Prostate gland (tissue), 2 donors: Measurements from ENCODE around the gene PRKCD. TPM values are rescaled to one million over a fixed set of nuclear protein-coding genes. Genes with fewer than 3 reads are reported as not detected.

Experiments used
- DNase-seq: peaks from one replicate; pipeline ENCODE4 v3.0.0-alpha.2; 2019; ENCODE audit warnings: low spot score
- H3K27ac ChIP-seq, 2 donors: fragments of 200-600 bp; sonication (generic); 2 replicates each; pipeline ENCODE4 v1.5.1; 2017 to 2019
- H3K27me3 ChIP-seq: fragments of 200-600 bp; sonication (generic); replicated peaks from 2 replicates; pipeline ENCODE4 v1.5.1; 2019; ENCODE audit not compliant: insufficient read depth
- H3K36me3 ChIP-seq, 2 donors: fragments of 200-600 bp; sonication (generic); 1 replicate in 1 of 2; 2 replicates in 1 of 2; pipeline versions ENCODE4 v1.5.1 to v1.8.1; 2017 to 2019
- H3K4me1 ChIP-seq: fragments of 200-600 bp; sonication (generic); replicated peaks from 2 replicates; pipeline ENCODE4 v1.5.1; 2019
- H3K4me3 ChIP-seq, 2 donors: fragments of 200-600 bp; sonication (generic); 2 replicates each; pipeline ENCODE4 v1.5.1; 2017 to 2019
- H3K9me3 ChIP-seq: fragments of 200-600 bp; sonication (generic); 2 replicates; pipeline ENCODE4 v1.5.1; 2017
- POLR2A ChIP-seq: fragments of 450-650 bp; IDR thresholded peaks from one replicate; pipeline ENCODE4 v1.6.1; 2016; ENCODE audit warnings: antibody characterized with exemption, mild to moderate bottlenecking
- POLR2AphosphoS5 ChIP-seq: sonication (generic); formaldehyde crosslinking; IDR thresholded peaks from one replicate; pipeline ENCODE4 v1.6.1; 2017; ENCODE audit warnings: antibody characterized with exemption
- WGBS: methylation state at CpG from one replicate; pipeline ENCODE4 v1.1.5; 2018; 5-methylcytosine and 5-hydroxymethylcytosine counted together
- intact Hi-C: fragments of 100-400 bp; cut with DNase I; formaldehyde crosslinking; loops from one replicate; pipeline ENCODE4 v1.14.2; 2022
- total RNA-seq, 2 donors: library from RNA; depleted of rRNA; stranded (reverse); fragments of >200 nt; gene quantifications; one replicate each; pipeline ENCODE4 v1.1.0, GENCODE V29; 2016
- TF ChIP-seq, protein P1 (sequence below), 4 experiments: fragments of 200-600 bp in 2 of 4; fragments of 450-650 bp in 2 of 4; sonication (generic) in 2 of 4; IDR thresholded peaks; 1 replicate in 3 of 4; 2 replicates in 1 of 4; pipeline ENCODE4 v1.5.1; 2016 to 2019; ENCODE audit warnings: antibody characterized with exemption in 4 of 4, mild to moderate bottlenecking in 2 of 4, moderate library complexity in 2 of 4

Gene PRKCD
- total RNA-seq, 2 donors from 2014 or later, result 33.4 to 57.9 TPM

DNA sequence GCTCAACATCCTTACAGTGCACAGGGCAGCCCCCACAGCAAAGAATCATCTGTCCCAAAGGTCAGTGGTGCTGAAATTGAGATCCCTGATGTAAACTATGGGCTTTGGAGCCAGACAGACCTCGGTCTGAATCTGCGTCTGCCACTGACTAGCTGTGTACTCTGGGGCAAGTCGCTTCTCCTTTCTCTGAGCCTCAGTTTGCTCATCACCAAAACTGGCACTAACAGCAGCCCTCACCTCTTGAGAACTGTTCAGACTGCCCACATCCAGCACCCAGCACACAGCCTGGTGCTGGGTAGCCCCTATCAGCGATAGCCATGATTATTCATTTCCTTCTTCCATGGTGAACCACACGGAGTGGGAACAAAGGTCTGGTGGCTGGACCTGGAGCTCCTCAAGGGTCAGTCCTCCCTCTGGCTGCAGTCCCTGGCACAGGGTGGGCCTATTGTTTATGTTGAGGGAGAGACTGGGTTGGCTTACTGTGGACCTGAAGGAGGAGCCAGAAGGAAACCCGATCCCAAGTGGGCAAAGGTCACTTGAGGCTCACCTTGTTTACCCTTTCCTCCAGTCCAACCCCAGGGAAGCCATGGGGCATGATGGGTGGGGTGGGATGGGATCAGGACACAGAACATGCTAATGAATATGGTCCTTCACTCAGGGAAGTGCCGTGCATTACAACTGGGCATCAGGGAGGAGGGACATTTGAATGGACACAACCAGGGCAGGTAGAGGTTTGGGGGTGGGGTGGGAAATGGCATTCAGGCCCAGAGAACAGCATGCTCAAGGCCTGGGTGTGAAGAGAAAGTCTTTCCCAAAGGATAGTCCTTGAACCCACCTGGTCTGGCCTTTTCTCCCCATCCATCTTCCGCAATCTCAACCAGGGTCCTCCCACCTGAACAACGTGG, 1.6 kb upstream of the PRKCD start:
- TF ChIP-seq POLR2AphosphoS5 (no peak), POLR2A (no peak)
- TF ChIP-seq, protein P1, sequence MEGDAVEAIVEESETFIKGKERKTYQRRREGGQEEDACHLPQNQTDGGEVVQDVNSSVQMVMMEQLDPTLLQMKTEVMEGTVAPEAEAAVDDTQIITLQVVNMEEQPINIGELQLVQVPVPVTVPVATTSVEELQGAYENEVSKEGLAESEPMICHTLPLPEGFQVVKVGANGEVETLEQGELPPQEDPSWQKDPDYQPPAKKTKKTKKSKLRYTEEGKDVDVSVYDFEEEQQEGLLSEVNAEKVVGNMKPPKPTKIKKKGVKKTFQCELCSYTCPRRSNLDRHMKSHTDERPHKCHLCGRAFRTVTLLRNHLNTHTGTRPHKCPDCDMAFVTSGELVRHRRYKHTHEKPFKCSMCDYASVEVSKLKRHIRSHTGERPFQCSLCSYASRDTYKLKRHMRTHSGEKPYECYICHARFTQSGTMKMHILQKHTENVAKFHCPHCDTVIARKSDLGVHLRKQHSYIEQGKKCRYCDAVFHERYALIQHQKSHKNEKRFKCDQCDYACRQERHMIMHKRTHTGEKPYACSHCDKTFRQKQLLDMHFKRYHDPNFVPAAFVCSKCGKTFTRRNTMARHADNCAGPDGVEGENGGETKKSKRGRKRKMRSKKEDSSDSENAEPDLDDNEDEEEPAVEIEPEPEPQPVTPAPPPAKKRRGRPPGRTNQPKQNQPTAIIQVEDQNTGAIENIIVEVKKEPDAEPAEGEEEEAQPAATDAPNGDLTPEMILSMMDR (IDR thresholded peaks at IDR 0.05), result no peak
- 70% methylated on average over 9 of the region's 9 CpGs for WGBS
- peaks cover 30% of the 10 kb centered on the region for H3K4me1 ChIP-seq
- H3K9me3 ChIP-seq, result no peaks in the 10 kb centered on the region
- H3K4me3 ChIP-seq, result no peak overlapping the region
- H3K27me3 ChIP-seq, result no peaks in the 10 kb centered on the region
- H3K27ac ChIP-seq, result peak overlapping the region; percentile 92 to 95
- no peak for DNase-seq
- intact Hi-C loops, result no loop called here
- H3K36me3 ChIP-seq, result no peaks in the 10 kb centered on the region

DNA sequence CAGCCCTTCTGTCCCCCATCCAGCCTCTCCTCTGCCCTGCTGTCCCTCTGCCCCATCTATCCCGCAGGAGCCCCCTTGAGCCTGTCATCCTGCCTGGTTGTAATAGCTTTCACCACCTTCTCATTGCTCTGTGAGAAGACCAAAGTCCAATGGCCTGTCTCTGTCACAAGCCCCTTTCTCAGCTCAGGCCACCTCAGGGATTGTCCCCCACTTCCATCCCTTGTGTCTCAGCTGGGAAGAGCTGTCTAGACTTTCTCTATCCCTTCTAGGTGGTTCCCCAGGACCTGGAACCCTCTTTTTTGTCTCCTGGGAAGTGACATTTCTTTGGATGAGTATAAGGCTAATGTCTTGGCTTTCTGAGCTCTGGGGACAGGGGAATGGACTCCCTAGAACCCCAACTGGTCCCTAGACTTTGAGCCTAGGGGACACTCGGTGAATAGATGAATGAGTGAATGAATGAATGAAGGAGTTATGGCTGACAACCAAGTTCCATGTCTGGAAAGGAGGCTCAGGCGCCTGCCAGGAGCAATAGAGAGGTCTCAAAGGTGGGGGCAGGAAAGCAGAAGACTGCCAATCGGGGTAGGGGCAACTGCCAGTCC, 849 bp upstream of the PRKCD start:
- DNase-seq, result no peak
- TF ChIP-seq POLR2A, result no peak
- no peak for TF ChIP-seq POLR2AphosphoS5
- TF ChIP-seq, protein P1 (IDR thresholded peaks at IDR 0.05), result no peak
- peaks cover 30% of the 10 kb centered on the region for H3K4me1 ChIP-seq
- no peaks in the 10 kb centered on the region for H3K36me3 ChIP-seq
- no peaks in the 10 kb centered on the region for H3K27me3 ChIP-seq
- H3K4me3 ChIP-seq, result peak overlapping the region; percentile 97 to 99
- intact Hi-C loops, result no loop called here
- H3K27ac ChIP-seq, result peak overlapping the region; percentile 92 to 95
- no peaks in the 10 kb centered on the region for H3K9me3 ChIP-seq
- WGBS, result 29% methylated on average over 4 of the region's 4 CpGs

DNA sequence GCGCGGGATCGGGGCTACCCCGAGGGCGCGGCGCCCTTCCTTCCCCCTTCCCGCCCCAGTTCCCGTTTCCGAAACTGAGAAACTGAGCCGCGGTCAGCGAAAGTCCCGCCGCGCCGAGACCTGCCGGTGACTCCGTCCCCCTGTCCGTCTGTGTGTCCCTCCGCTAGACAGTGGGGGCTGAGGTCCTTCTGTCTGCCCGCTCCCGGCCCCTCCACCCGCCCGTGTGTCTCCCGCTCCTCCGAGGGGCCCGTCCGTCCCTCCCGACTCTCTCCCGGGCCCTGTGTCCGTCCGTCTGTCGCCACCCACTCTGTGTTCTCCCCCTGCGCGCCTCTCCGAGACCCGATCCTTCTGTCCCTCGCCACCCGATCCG, 426 bp downstream of the PRKCD start:
- Histone ChIP-seq H3K27ac (peak overlapping the region; percentile 92 to 95), H3K4me3 (peak overlapping the region; percentile 97 to 99), H3K4me1 (peaks cover 34% of the 10 kb centered on the region), H3K36me3 (no peaks in the 10 kb centered on the region), H3K27me3 (no peaks in the 10 kb centered on the region), H3K9me3 (no peaks in the 10 kb centered on the region)
- no peak for TF ChIP-seq POLR2AphosphoS5
- TF ChIP-seq POLR2A, result no peak
- TF ChIP-seq, protein P1 (IDR thresholded peaks at IDR 0.05), result no peak
- intact Hi-C loops, result no loop called here
- no peak for DNase-seq
- WGBS, result under 1% methylated on average over 37 of the region's 41 CpGs

DNA sequence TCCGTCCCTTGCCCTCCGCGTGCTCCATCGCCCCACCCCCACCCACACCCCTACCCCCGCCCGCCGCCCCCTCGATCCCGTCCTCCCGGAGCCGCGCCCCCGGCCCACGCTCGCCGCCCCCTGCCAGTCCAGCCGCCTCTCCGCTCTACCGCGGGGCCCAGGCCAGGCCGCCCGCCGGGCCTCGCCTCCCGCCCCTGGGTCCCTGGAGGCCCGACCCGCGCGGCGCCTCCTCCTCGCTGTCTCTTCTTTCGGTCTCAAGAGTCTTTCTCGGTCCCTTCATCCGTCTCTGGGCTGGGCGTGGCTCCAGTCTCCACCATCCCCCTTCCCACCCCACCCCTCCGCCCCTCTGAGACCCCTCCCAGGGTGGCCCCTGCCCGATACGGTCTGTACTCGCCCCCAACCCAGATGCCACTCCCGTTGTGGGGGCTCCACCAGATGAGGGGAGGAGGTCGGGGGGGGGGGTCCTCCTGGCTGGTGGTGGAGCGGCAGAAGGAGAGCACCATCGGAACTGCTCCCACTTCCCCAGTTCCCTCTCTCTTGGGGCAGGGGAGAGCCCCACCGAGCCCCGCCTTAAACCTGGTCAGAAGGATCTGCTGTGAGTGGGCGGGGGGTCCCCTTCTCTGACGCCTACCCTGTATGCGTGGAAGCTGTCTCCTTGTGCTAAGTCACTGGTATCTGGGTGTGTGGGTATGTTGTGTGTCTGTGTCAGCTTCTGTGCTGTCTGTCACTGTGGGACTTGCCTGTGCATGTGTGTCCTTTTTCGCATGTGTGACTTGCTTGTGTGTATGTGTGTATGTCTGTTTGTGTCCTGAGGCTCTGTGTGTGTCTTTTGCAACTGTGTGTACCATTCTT, 1.0 kb downstream of the PRKCD start:
- DNase-seq, result no peak
- H3K27ac ChIP-seq, result peak overlapping the region; percentile 92 to 95
- intact Hi-C loops, result no loop called here
- H3K36me3 ChIP-seq, result no peaks in the 10 kb centered on the region
- TF ChIP-seq POLR2AphosphoS5 (no peak), POLR2A (no peak)
- TF ChIP-seq, protein P1 (IDR thresholded peaks at IDR 0.05), result no peak
- H3K27me3 ChIP-seq, result no peaks in the 10 kb centered on the region
- H3K4me3 ChIP-seq, result peak overlapping the region; percentile 97 to 99
- H3K4me1 ChIP-seq, result peaks cover 34% of the 10 kb centered on the region
- no peaks in the 10 kb centered on the region for H3K9me3 ChIP-seq
- 5% methylated on average over 48 of the region's 49 CpGs for WGBS
